IMR-90 (cell line): ENCODE data around the gene ZNF318. TPM values are rescaled to one million over a fixed set of nuclear protein-coding genes. Genes with fewer than 3 reads are reported as not detected.

Source experiments
- ATAC-seq: fragments of 200-7000 bp; cut with Tn5 transposase; 2 replicates; pipeline ENCODE4 v1.9.1; 2020; ENCODE audit warnings: low read depth, mild to moderate bottlenecking, moderate library complexity
- BruUV-seq: library from RNA; stranded (reverse); fragments of 400-500 nt; replicated peaks from 2 replicates; lab custom pipeline; 2021; lab: Mats Ljungman, UMichigan
- CTCF ChIA-PET: fragments of 300-600 bp; formaldehyde crosslinking; extraction: SDS; loops from one replicate; lab custom pipeline; 2021; ENCODE audit warnings: antibody characterized with exemption; lab: Yijun Ruan, JAX
- POLR2A ChIA-PET: fragments of 300-600 bp; sonication (Branson Sonifier 250); formaldehyde crosslinking; loops from one replicate; lab custom pipeline; 2022; ENCODE audit warnings: antibody characterized with exemption; ENCODE audit not compliant: unreplicated experiment; lab: Charles Lee
- DNase-seq: peaks from one replicate; pipeline ENCODE4 v3.0.0; 2013
- H2AFZ ChIP-seq: replicated peaks from 2 replicates; pipeline ENCODE3; 2013; ENCODE audit warnings: low read length, mild to moderate bottlenecking; ENCODE audit not compliant: poor library complexity
- H2AK5ac ChIP-seq: 2 replicates; pipeline ENCODE4 v1.6.1; 2013; ENCODE audit warnings: low read depth, low read length, inconsistent platforms
- H2AK9ac ChIP-seq: replicated peaks from 2 replicates; pipeline ENCODE3; 2013; ENCODE audit warnings: mild to moderate bottlenecking, low read depth, low read length, moderate library complexity; ENCODE audit not compliant: poor library complexity
- H2BK120ac ChIP-seq: 2 replicates; pipeline ENCODE4 v1.6.1; 2013; ENCODE audit warnings: low read depth, low read length, inconsistent platforms
- H2BK15ac ChIP-seq: 3 replicates; pipeline ENCODE4 v1.6.1; 2013; ENCODE audit warnings: low read depth, low read length, inconsistent platforms
- H2BK20ac ChIP-seq: 2 replicates; pipeline ENCODE4 v1.6.1; 2013; ENCODE audit warnings: low read depth, mild to moderate bottlenecking, inconsistent platforms, low read length, moderate library complexity
- H2BK5ac ChIP-seq: 2 replicates; pipeline ENCODE4 v1.6.1; 2013; ENCODE audit warnings: mild to moderate bottlenecking, low read depth, low read length, inconsistent platforms; ENCODE audit not compliant: poor library complexity, severe bottlenecking
- H3K14ac ChIP-seq: replicated peaks from 2 replicates; pipeline ENCODE4 v1.6.1; 2013; ENCODE audit warnings: low read depth, low read length, inconsistent platforms
- H3K18ac ChIP-seq: 2 replicates; pipeline ENCODE4 v1.6.1; 2013; ENCODE audit warnings: low read depth, low read length, control low read depth
- H3K23ac ChIP-seq: 2 replicates; pipeline ENCODE4 v1.6.1; 2013; ENCODE audit warnings: low read depth, low read length, inconsistent platforms
- H3K27ac ChIP-seq: 2 replicates; pipeline ENCODE4 v1.5.1; 2013; ENCODE audit warnings: mild to moderate bottlenecking, control low read depth, low read length; ENCODE audit not compliant: insufficient read depth
- H3K27me3 ChIP-seq: 2 replicates; pipeline ENCODE4 v1.6.1; 2013; ENCODE audit warnings: low read length; ENCODE audit not compliant: control insufficient read depth, insufficient read depth
- H3K36me3 ChIP-seq: 2 replicates; pipeline ENCODE4 v1.6.1; 2013; ENCODE audit warnings: low read length, mixed read lengths; ENCODE audit not compliant: control insufficient read depth, insufficient read depth
- H3K4ac ChIP-seq: 2 replicates; pipeline ENCODE4 v1.6.1; 2013; ENCODE audit warnings: low read depth, low read length, inconsistent platforms
- H3K4me1 ChIP-seq: 2 replicates; pipeline ENCODE4 v1.6.1; 2013; ENCODE audit warnings: low read length, mixed read lengths; ENCODE audit not compliant: control insufficient read depth, insufficient read depth
- H3K4me2 ChIP-seq: 2 replicates; pipeline ENCODE4 v1.6.1; 2013; ENCODE audit warnings: low read depth, mild to moderate bottlenecking, control low read depth, low read length, moderate library complexity
- H3K4me3 ChIP-seq: 2 replicates; pipeline ENCODE4 v1.5.1; 2013; ENCODE audit warnings: low read depth, mild to moderate bottlenecking, control low read depth, low read length, moderate library complexity; ENCODE audit not compliant: insufficient read depth
- H3K56ac ChIP-seq: 2 replicates; pipeline ENCODE4 v1.6.1; 2013; ENCODE audit warnings: low read length, inconsistent platforms; ENCODE audit not compliant: insufficient read depth; ENCODE audit errors: extremely low read depth
- H3K79me1 ChIP-seq, 2 experiments: 2 replicates each; pipeline ENCODE4 v1.6.1; 2013; ENCODE audit warnings: low read length in 2 of 2, inconsistent platforms in 1 of 2, low read depth in 1 of 2
- H3K9ac ChIP-seq: 2 replicates; pipeline ENCODE4 v1.6.1; 2013; ENCODE audit warnings: low read depth, low read length, control low read depth
- H3K9me1 ChIP-seq: 2 replicates; pipeline ENCODE4 v1.6.1; 2013; ENCODE audit warnings: low read length, inconsistent platforms; ENCODE audit not compliant: insufficient read depth
- H3K9me3 ChIP-seq: 2 replicates; pipeline ENCODE4 v1.6.1; 2013; ENCODE audit warnings: low read length; ENCODE audit not compliant: control insufficient read depth, insufficient read depth
- H4K20me1 ChIP-seq: 2 replicates; pipeline ENCODE4 v1.6.1; 2013; ENCODE audit warnings: low read length, inconsistent platforms; ENCODE audit not compliant: insufficient read depth
- H4K5ac ChIP-seq: 2 replicates; pipeline ENCODE4 v1.6.1; 2013; ENCODE audit warnings: mild to moderate bottlenecking, low read depth, low read length, control low read depth
- H4K8ac ChIP-seq, 2 experiments: 2 replicates each; pipeline ENCODE4 v1.6.1; 2013; ENCODE audit warnings: low read depth in 2 of 2, low read length in 2 of 2, control low read depth in 1 of 2, inconsistent platforms in 1 of 2
- H4K91ac ChIP-seq: 2 replicates; pipeline ENCODE4 v1.6.1; 2013; ENCODE audit warnings: low read depth, low read length, inconsistent platforms; ENCODE audit not compliant: insufficient read depth
- BHLHE40 ChIP-seq: fragments of 150-350 bp; IDR thresholded peaks from 2 replicates; pipeline ENCODE4 v1.6.1; 2016; ENCODE audit warnings: mild to moderate bottlenecking, low read depth, low read length
- CEBPB ChIP-seq: IDR thresholded peaks from 2 replicates; pipeline ENCODE4 v1.6.1; 2012; ENCODE audit warnings: low read depth, low read length, improper control_type of control experiment
- CHD1 ChIP-seq: IDR thresholded peaks from 2 replicates; pipeline ENCODE4 v1.6.1; 2012; ENCODE audit warnings: low read depth, low read length, improper control_type of control experiment
- CTCF ChIP-seq: conservative IDR thresholded peaks from 2 replicates; pipeline ENCODE4 v1.5.1; 2012; ENCODE audit warnings: mild to moderate bottlenecking, low read depth, low read length, improper control_type of control experiment
- FOS ChIP-seq: fragments of 150-350 bp; IDR thresholded peaks from 2 replicates; pipeline ENCODE4 v1.6.1; 2016; ENCODE audit warnings: low read depth, low read length
- MAFK ChIP-seq: IDR thresholded peaks from 2 replicates; pipeline ENCODE4 v1.6.1; 2012; ENCODE audit warnings: low read depth, low read length, improper control_type of control experiment
- MAZ ChIP-seq: IDR thresholded peaks from 2 replicates; pipeline ENCODE4 v1.6.1; 2012; ENCODE audit warnings: low read depth, mild to moderate bottlenecking, low read length, improper control_type of control experiment, moderate library complexity, borderline replicate concordance
- MXI1 ChIP-seq: IDR thresholded peaks from 2 replicates; pipeline ENCODE4 v1.6.1; 2012; ENCODE audit warnings: low read depth, mild to moderate bottlenecking, low read length, moderate library complexity, borderline replicate concordance
- NFE2L2 ChIP-seq: fragments of 150-350 bp; IDR thresholded peaks from 2 replicates; pipeline ENCODE4 v1.6.1; 2016; ENCODE audit warnings: low read depth, mild to moderate bottlenecking, low read length
- POLR2A ChIP-seq: IDR thresholded peaks from 2 replicates; pipeline ENCODE4 v1.6.1; 2012; ENCODE audit warnings: mild to moderate bottlenecking, low read depth, low read length
- RAD21 ChIP-seq: IDR thresholded peaks from 2 replicates; pipeline ENCODE4 v1.6.1; 2012; ENCODE audit warnings: low read length, improper control_type of control experiment
- RCOR1 ChIP-seq: IDR thresholded peaks from 2 replicates; pipeline ENCODE4 v1.6.1; 2012; ENCODE audit warnings: mild to moderate bottlenecking, low read length, improper control_type of control experiment; ENCODE audit not compliant: insufficient replicate concordance
- RFX5 ChIP-seq: IDR thresholded peaks from 2 replicates; pipeline ENCODE4 v1.8.0; 2012; ENCODE audit warnings: low read depth, mild to moderate bottlenecking, low read length, moderate library complexity
- SMC3 ChIP-seq: fragments of 150-350 bp; IDR thresholded peaks from 2 replicates; pipeline ENCODE4 v1.6.1; 2016; ENCODE audit warnings: low read depth, mild to moderate bottlenecking, antibody characterized with exemption, low read length, moderate library complexity
- USF2 ChIP-seq: fragments of 150-350 bp; IDR thresholded peaks from 2 replicates; pipeline ENCODE4 v1.6.1; 2017; ENCODE audit warnings: mild to moderate bottlenecking, antibody characterized with exemption, low read length, low read depth
- WGBS, 2 experiments: methylation state at CpG; one replicate each; pipeline versions ENCODE4 v1.1.5 to v1.1.7; 2013; ENCODE audit warnings: missing lambda C conversion rate in 2 of 2; ENCODE audit not compliant: insufficient read length in 1 of 2; ENCODE audit errors: extremely low coverage in 2 of 2; 5-methylcytosine and 5-hydroxymethylcytosine counted together
- dilution Hi-C: fragments of 300-500 bp; cut with HindIII; formaldehyde crosslinking; loops from one replicate; pipeline ENCODE4 v1.14.3; 2018; ENCODE audit warnings: low sequenced_read_pairs; ENCODE audit not compliant: unreplicated experiment
- in situ Hi-C: fragments of 300-500 bp; cut with MboI; formaldehyde crosslinking; loops from 3 replicates; pipeline ENCODE4 v1.14.3; 2019; ENCODE audit warnings: low sequenced_read_pairs, inconsistent platforms, mixed read lengths
- intact Hi-C: fragments of 100-400 bp; cut with micrococcal nuclease; formaldehyde crosslinking; loops from 2 replicates; pipeline ENCODE4 v1.10.0; 2022
- polyA plus RNA-seq, 3 experiments: library from polyadenylated mRNA; depleted of rRNA; stranded (reverse); fragments of >200 nt; gene quantifications; 2 replicates each; pipeline ENCODE4 v1.2.3, GENCODE V29; 2012; ENCODE audit warnings: low replicate concordance in 1 of 3
- total RNA-seq: library from RNA; depleted of rRNA; stranded (reverse); fragments of >200 nt; gene quantifications from 2 replicates; pipeline ENCODE4 v1.2.3, GENCODE V29; 2012
- TF ChIP-seq, protein P1 (sequence below): fragments of 150-350 bp; IDR thresholded peaks from 2 replicates; pipeline ENCODE4 v1.6.1; 2016; ENCODE audit warnings: low read depth, mild to moderate bottlenecking, low read length, moderate library complexity, borderline replicate concordance

ZNF318 gene
- total and polyA plus RNA-seq, 2 of the 4 experiments (the other 2 are of a cell fraction): 5.7 to 6.6 TPM

DNA sequence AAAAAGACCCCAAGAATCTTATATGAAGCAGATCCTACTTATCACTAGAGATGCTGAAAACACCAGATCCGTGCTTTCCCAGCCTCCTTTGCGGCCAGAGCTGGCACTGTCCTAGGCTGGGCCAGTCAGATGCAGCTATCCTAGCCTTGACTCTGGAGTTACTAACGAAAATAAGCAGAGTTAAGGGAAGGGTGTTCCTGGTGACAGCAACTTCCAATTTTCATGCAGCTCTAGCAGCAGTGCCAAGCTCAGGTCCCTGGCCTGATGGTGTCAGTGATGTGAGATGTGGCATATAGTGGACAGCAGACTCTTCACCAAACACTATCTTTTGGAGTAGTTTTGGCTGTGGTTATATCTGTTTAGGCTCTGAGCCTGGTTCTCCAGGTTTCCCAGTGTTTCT lies 32.3 kb upstream of the ZNF318 start:
- no peaks in the 10 kb centered on the region for H3K79me1 ChIP-seq
- H2BK15ac ChIP-seq: no peak overlapping the region
- no peak overlapping the region for H3K4me3 ChIP-seq
- DNase-seq: no peak
- WGBS, 2 experiments: 100% methylated on average over 1 of the region's 3 CpGs; no CpG with 5 or more reads in 1 of the 2 experiments
- no peak overlapping the region for H2AFZ ChIP-seq
- peaks cover 33% of the 10 kb centered on the region for H3K27me3 ChIP-seq
- no peak overlapping the region for H3K18ac ChIP-seq
- H3K4me1 ChIP-seq: no peaks in the 10 kb centered on the region
- no peaks in the 10 kb centered on the region for H4K20me1 ChIP-seq
- H3K23ac ChIP-seq: no peak overlapping the region; the same call in 1 of the 2 replicates
- no peak overlapping the region for H2BK5ac ChIP-seq
- no peak overlapping the region for H4K5ac ChIP-seq
- no peak overlapping the region for H4K8ac ChIP-seq
- H2AK5ac ChIP-seq: no peak overlapping the region
- H4K91ac ChIP-seq: no peak overlapping the region
- H2BK20ac ChIP-seq: no peak overlapping the region
- no peaks in the 10 kb centered on the region for H3K9me1 ChIP-seq
- no peak overlapping the region for H2BK120ac ChIP-seq
- no peak overlapping the region for H3K27ac ChIP-seq
- no peak overlapping the region for H2AK9ac ChIP-seq
- H3K56ac ChIP-seq: no peak overlapping the region
- ChIA-PET CTCF (no interaction called here), POLR2A (no interaction called here)
- H3K14ac ChIP-seq: no peak overlapping the region
- H3K9me3 ChIP-seq: no peaks in the 10 kb centered on the region
- intact Hi-C loops (no loop called here), in situ Hi-C loops (no loop called here), dilution Hi-C loops (no loop called here)
- no peak overlapping the region for H3K9ac ChIP-seq
- H3K36me3 ChIP-seq: no peaks in the 10 kb centered on the region
- no peak for TF ChIP-seq RCOR1
- TF ChIP-seq CEBPB: no peak
- TF ChIP-seq SMC3: no peak
- no peak for TF ChIP-seq NFE2L2
- TF ChIP-seq MXI1: no peak
- no peak for TF ChIP-seq CTCF
- no peak for TF ChIP-seq MAFK
- TF ChIP-seq USF2: no peak
- TF ChIP-seq POLR2A: no peak
- TF ChIP-seq RAD21: no peak
- no peak for TF ChIP-seq RFX5
- no peak for TF ChIP-seq FOS
- TF ChIP-seq MAZ: no peak
- TF ChIP-seq, protein P1, sequence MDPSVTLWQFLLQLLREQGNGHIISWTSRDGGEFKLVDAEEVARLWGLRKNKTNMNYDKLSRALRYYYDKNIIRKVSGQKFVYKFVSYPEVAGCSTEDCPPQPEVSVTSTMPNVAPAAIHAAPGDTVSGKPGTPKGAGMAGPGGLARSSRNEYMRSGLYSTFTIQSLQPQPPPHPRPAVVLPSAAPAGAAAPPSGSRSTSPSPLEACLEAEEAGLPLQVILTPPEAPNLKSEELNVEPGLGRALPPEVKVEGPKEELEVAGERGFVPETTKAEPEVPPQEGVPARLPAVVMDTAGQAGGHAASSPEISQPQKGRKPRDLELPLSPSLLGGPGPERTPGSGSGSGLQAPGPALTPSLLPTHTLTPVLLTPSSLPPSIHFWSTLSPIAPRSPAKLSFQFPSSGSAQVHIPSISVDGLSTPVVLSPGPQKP: no peak
- no peak for TF ChIP-seq BHLHE40
- no peak for TF ChIP-seq CHD1
- no TSS peak for BruUV-seq
- H3K4me2 ChIP-seq: no peak overlapping the region
- ATAC-seq: no peak
- H3K4ac ChIP-seq: no peak overlapping the region
